AML-193 (cell line): ENCODE results near the gene CYP24A1.

Experiments
- DNase-seq, 2 experiments: peaks; one replicate each; lab custom pipeline; 2025; lab: John Stamatoyannopoulos, UW

The CYP24A1 gene

DNA sequence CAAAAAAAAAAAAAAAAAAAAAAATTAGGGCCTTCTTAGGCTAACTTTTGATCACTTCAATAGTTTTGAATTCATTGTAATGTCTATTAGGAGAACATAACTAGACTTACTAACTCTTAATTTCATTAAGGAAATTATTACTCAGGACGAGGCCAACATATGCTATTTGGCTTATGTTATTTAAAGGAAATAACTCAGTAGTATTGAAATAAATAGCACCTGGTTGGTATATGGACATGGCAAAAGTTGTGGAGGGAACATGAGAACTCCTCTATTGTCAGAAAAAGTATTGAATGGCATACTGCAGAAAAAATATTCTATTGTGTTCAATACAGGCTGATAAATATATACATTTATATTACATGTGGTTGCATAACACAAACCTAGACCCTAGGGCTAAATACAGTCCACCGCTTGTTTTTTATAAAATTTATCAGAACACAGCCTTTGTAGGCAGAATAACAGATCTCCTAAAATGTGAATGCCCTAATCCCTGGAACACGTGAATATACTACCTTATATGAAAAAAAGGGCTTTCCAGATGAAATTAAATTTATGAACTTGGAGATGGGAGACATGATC, 18.0 kb downstream of the CYP24A1 start:
- DNase-seq = no peak

DNA sequence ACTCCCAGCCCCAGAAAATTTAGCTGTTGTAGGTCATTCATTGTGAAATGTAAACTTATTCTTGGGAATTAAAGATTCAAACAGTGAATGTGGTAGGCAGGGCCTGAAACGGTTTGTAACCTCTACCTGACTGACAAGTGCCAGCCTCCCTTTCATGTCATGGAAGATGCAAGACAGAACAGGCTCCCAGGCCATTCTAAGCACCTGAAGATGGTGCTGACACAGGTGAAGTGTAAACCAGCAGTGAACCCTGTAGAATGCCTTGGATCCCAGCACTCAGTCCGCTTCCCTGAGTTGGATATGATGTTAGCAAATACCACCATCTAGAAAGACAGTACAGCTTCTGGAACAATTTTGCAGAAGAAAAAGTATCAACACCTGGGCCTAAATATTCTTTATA, 19.3 kb downstream of the CYP24A1 start:
- DNase-seq = no peak

DNA sequence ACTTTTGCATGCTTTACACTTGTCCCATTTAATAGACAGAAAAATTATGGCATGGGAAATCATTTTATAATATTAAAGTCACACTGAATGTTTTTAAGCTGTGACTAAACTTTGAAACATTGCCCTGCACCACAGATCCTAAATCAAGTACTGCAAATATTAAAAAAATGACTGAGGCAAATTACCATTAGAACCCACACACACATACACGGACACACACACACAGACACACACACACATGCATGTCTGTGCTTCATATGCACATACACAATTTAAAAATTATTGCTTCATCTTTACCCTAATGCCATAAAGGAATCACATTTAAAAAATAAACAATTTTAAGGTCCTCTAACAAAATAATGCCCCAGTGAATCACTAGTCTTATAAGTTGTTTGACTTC, 19.9 kb downstream of the CYP24A1 start:
- DNase-seq = no peak

DNA sequence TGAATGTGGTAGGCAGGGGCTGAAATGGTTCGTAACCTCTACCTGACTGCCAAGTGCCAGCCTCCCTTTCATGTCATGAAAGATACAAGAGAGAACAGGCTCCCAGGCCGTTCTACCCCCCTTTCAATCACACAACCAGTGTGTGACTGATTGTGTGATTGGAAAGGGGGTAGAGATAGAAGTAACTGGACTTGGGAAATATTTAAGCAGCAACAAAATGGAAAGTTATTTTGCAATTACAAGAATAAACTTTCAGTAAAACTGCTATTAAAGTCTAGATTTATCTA, 20.8 kb downstream of the CYP24A1 start:
- no peak for DNase-seq

DNA sequence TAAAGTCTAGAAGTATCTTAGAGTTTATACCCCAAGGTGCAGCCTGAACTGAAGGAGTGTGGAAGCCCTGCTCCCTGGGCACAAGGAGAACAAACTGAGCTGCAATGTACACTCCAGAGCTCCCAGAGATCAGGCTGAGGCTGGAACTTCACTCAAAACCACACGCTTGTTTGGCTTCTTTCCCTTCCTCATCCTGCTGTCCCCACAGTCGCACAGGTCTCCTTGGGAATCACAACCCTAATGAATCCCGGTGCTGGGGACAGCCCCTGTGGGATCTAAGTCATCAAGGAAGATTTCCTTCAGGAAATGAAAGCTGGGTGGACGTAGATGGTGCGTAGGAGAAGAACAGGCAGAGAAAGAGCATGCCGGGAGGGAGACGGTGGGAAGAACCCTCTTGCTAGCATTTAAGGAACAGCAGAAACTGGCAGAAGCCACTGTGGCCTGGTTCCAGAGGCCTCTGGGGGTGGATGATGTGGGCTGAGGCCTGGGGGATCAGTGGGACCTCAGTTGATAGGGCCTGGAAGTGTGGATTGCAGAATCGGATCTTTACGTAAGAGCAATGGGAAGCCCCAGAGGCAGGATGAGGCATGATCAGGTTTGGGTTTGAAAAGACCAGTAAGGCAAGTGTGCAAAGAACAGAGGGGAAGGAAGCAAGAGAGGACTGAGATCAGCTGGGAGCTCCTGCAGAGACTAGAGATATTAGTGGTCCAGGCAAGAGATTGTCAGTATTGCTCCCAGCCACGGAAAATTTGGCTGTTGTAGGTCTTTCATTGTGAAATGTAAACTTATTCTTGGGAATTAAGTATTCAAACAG, 21.4 kb downstream of the CYP24A1 start:
- DNase-seq = no peak

DNA sequence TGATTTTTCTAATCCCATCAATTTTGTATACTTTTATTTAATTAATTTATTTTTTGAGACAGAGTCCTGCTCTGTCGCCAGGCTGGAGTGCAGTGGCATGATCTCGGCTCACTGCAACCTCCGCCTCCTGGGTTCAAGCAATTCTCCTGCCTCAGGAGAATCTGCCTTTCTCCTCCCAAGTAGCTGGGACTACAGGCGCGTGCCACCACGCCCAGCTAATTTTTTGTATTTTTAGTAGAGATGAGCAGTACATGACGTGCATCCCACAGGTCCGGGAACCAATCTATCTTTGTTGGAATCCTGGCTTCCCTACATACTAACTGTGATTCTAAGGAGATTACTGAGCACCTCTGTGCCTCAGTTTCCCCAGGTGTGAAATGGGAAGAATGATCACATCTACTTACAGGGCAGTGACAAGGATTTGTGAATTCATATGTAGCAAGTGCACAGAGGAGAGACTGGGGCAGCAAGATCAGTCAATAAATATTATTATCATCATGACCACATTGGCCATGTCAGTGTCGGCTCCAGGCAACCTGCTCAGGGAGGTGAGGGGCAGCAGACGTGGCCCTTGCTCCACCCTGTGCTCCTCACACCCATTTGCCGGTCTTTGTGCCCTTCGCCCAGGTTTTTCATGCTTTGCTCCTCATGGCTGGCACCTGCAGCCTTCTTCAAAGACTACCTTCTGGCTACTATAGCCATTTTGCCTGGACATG, 22.1 kb downstream of the CYP24A1 start:
- no peak for DNase-seq

DNA sequence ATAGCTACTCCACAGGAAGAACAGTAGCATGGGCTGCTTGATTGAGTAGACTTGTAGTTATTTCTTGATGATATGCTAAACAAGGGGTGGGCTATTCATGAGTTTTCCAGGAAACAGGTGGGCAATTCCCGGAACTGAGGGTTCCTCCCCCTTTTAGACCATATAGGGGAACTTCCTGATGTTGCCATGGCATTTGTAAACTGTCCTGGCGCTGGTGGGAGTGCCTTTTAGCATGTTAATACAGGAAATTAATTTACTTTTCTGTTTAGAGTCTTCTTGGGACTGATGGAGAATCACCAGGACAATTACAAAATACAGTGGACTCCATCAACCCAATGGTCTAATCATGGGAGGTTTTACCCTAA, 22.7 kb downstream of the CYP24A1 start:
- no peak for DNase-seq

DNA sequence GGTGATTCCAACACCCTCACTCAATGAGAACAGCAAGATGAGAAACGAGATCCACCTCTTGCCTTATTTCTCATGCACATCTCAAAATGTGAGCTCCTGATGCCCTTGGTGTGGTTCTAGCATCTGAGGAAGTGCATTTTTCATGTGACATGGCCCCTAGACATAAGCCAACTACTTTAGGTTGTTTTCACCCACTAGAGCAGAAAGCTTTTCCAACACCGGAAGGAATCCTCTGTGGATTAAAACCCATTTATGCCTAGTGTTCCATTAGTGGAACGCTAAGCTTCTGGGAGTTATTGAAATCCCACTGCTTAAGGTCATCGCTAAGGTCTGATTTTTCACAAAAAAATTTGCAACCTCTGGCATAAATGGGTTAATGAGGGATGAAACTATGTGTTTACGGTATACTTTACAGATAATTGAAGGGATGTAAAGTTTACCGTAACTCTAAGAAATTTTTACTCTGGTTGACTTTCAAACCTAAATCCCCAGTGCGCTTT, 24.0 kb downstream of the CYP24A1 start:
- DNase-seq = no peak

DNA sequence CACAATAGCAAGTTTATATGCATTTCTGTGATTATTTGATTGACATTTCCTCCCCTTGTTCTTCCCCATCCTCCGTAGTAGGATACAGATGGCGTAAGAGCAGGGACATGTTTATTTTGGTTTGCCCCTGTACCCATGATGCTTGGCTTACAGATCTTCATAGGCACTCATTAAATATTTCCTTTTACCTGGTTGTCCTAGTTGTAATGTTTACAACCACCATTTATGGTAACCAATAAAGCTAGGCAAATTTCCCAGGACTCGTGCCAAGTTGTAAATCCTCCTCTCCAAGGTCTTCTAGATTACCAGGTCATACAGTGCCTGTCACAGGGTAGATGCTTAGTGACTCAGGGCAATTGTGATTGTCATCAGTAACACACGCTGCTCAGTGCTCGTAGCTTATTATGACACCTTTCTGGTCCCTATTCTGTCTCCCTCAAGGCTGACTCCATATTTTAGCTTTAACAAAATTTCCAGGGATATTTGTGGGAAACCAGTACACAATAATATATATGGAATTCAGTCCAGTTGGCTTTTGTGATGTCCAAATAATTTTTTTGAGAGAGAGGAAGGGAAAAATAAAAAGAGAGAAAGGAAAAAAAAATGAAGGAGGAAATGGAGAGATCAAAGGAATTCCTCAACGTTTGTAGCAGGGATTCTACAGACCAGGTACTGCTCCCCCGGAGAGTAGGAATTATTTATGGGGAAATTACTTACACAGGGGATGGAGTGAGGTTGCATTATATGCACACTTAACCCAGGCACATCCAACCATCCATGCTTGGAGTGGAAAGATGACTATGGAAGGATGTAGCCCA, 24.6 kb downstream of the CYP24A1 start:
- no peak for DNase-seq

DNA sequence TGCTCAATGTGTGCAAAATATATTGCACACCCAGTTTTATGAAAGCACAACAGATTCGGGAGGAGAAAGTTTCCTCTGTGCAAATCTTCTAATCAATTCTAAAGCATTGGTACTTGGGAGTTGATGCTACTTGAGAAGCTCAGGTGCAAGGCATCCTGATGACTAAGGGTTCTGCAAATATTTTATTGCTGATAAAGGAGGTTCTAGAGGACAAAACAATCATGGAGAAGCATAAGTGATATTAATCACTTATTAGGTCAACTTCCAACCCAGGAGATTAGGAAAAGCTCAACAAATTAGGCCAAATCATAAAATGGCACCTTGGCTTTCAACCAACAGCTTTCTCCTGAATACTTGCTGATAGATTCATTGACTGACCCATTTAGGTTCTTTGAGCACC, 27.1 kb downstream of the CYP24A1 start:
- no peak for DNase-seq

DNA sequence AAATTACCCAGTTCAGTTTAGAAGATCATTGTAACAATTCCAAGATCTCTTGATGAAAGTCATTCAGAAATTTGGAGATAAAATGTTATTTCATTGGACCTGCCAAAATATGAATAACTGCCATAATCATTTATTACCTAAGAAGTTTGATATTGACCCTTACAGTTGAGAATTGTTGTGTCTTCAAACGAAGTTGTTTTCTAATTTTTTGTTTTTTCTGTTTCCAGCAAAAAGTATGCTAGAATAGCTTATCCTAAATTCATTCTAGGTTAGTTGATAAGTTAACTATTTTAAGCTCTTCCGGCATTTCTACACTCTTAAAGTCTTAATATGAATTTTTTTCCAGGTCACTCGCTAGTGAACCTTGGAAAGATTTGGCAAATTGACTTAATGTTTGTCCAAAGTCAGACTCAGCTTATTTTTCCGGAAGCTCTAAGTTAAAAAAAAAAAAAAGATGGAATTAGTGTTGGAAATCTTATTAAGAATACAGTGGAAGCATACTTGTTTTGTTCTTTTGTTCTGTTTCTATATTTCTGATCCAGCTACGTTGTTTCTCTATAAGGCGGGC, 28.9 kb downstream of the CYP24A1 start:
- DNase-seq = no peak

DNA sequence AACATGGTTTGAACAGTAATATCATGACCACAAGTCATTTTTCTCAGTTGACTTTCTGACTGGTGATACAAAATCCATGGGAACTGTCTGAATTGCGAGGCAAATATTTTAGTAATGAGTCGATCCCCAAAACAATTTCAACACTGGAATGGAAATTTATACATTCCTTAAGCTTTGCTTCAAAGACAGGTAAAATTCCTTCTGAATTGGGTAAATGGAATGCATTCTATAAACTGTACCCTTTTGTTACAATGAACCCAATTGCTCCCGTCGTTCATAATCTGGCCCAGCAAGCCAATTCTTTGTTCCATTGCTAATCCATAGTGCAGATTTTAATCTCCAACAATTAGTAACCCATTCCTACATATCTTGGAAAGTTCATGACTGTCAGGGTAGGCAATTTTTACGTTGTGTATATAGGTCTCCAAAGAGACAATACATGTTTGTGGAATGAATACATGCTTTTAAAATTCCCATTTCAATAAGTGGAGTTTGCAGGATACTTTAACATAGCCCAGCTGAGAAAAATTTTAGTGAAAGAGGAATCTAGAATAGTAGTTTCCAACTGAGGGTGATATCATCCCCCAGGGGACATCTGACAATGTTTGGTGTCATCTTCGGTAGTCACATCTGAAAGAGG, 32.7 kb downstream of the CYP24A1 start:
- no peak for DNase-seq

DNA sequence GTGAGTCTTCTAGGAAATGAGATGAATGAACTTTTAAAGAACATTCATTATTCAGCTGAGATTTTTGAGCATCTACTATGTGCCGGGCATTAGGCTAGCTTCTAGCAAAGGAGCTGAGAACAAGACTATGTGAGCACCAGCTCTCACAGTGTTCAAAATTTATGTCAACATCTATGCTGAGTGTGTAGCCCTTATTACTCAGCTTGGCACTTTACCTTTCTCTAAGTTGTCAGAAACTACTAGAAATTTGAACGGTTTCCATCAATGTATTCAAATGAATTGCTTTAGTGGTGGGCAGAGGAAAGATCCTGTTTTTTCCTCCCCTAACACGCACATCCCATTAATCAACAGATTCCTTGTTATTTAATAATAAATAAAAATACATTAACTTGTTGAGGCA, 33.3 kb downstream of the CYP24A1 start:
- DNase-seq = no peak

DNA sequence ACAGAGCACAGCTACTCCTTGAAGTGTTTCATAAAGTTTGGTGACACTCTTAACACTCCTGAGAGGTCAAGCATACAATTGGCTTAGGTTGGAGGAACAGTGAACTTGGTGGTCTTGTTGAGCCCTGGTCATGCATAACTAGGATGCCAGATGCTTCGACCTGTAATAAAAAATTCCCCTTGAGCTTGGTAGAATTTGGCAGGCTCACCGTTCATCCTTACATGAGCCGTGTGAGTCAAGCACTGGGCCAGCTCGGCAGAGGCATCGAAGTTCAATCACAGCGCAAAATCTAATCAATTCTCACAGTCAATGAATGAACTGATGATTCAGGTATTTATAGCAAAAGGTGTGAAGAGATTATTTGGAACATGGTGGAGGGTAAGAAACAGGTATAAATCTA, 33.7 kb downstream of the CYP24A1 start:
- no peak for DNase-seq

DNA sequence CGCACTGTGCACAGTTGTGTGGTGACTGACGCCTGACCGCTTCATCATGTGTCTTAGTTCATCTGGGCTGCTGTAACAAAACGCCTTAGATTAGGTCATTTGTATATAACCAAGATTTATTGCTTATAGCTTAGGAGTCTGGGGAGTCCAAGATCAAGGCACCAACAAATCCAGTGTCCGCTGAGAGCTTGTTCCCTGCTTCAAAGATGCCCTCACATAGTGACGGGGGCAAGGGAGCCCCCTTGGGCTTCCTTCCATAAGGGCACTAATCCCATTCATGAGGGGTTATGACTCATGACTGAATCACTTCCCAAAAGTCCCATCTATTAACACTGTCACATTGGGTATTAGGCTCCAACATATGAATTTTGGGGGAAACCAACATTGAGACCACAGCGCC, 34.6 kb downstream of the CYP24A1 start:
- DNase-seq = no peak

DNA sequence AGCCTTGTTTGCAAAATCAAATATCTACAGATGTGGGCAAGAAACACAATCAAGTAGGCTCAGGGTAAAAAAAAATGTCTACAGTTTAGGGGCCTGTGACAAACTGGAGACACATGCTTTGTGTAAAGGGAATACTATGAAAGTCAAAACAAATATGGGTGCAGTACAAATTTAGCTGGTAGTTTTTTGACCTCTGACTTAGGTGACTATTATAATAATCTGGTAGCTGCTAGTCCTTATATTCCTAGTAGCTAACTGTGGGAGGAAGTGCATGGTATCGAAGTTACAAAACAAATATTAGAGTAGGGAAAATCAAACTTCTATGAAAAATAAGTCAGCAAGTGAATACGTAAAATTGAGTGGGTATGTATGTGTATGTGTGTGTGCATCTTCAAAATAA, 35.4 kb downstream of the CYP24A1 start:
- DNase-seq = no peak

DNA sequence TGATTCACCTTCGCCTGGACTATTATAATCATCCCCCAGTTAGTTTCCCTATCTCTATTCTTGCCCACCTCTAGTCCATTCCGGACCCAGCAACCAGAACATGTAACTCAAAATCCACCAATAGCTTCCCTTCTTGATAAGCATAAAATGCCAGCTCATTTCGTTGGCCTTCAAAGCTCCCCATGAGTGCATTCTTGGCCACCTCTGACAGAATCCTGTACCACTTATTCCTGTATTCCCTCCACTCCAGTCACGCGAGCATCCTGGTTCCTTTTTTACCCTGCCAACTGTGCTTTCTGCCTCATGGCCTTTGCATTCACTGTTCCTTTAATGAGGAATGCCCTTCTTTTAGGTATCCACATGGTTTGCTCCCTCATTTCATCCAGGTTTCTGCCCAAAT, 36.7 kb downstream of the CYP24A1 start:
- DNase-seq = no peak

DNA sequence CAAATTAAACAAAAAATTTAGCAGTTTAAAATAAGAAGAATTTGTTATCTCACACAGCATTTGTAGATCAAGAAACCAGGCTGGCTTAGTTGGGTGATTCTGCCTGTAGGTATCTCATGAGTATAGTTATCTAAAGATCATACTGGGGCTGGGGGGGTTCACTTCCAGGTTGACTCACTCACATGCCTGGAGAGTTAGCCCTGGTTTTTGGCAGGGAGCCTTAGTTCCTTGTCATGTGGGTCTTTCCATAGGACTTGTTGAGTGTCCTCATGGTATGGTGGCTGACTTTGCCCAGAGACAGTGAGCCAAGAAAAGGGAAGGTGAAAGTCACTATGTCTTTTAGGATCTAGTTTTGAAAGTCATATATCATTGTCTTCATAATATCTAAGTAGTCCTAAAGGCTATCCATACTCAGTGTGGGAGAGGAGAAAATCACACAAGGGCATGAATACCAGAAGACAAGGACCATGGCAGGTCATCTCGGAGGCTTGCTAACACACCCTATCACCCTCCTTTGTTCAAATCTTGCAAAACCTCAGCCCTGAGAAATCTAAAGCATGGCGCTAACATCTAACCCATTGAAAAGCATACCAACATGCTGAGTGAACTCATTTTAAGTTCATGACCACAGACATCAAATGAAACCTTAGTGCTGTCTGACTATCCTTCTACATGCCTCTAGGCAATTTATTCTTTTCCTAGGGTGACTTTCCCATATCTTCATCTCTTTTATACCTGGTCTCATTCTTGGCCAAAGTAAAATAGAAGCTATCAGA, 39.2 kb downstream of the CYP24A1 start:
- no peak for DNase-seq

DNA sequence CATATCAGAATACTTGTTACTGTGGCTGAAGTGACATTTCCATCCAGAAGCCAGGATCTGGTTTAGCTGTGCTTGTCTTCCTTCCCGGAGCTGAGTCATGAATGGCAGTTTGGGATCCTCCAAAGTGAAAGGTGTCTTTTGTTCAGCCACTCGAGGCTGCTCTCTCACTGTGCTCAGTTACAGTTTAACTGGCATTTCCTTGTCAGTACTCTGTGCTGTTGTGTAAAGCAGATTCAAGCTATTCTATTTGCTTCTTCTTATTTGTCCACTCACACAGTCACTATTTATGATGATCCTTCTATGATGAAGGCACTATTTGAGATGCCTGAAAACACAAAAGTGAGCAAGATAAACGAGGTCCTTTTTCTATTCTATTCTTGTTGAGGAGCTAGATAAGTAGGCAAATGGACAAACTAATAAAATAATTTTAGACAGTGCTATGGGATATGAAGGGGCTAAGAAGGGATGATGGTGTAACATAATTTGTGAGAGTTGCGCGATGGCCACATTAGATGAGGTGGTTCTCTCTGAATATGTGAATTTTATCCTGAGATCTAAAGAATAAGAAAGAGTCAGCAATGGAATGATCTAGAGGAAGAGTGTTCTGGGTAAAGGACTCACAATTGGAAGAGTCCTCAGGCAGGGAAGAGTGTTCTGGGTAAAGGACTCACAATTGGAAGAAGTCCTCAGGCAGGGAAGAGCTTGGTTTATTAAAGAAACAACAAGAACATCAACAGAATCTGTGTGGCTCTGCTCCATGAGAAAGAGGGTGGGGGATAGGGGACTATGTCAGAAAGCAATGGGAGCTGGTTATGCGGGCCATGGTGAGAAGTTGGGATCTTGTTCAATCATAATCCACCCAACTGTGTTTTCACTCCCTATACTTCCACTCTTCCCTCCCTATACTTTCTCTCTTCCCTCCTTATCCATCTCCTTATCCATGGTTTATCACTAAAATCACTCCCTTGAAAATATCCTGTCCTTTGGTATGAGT, 40.1 kb downstream of the CYP24A1 start:
- no peak for DNase-seq
